HEK293 (cell line): ENCODE results near the gene B4GALT6.

ENCODE experiments used
- YY1 ChIP-seq: fragments of 450-650 bp; formaldehyde crosslinking; IDR thresholded peaks from 2 replicates; pipeline ENCODE4 v1.5.1; 2018; ENCODE audit warnings: missing biosample characterization, missing genetic modification characterization
- ZNF292 ChIP-seq: fragments of 450-650 bp; formaldehyde crosslinking; IDR thresholded peaks from 2 replicates; pipeline ENCODE4 v1.5.1; 2016; ENCODE audit warnings: low read depth, missing biosample characterization, missing genetic modification characterization, borderline replicate concordance
- TF ChIP-seq, protein P1 (sequence below): fragments of 450-650 bp; formaldehyde crosslinking; IDR thresholded peaks from 2 replicates; pipeline ENCODE4 v1.5.1; 2016; ENCODE audit warnings: missing biosample characterization, missing genetic modification characterization
- TF ChIP-seq, protein P2 (sequence below): fragments of 450-650 bp; formaldehyde crosslinking; IDR thresholded peaks from 2 replicates; pipeline ENCODE4 v1.5.1; 2016; ENCODE audit warnings: missing biosample characterization, missing genetic modification characterization

DNA sequence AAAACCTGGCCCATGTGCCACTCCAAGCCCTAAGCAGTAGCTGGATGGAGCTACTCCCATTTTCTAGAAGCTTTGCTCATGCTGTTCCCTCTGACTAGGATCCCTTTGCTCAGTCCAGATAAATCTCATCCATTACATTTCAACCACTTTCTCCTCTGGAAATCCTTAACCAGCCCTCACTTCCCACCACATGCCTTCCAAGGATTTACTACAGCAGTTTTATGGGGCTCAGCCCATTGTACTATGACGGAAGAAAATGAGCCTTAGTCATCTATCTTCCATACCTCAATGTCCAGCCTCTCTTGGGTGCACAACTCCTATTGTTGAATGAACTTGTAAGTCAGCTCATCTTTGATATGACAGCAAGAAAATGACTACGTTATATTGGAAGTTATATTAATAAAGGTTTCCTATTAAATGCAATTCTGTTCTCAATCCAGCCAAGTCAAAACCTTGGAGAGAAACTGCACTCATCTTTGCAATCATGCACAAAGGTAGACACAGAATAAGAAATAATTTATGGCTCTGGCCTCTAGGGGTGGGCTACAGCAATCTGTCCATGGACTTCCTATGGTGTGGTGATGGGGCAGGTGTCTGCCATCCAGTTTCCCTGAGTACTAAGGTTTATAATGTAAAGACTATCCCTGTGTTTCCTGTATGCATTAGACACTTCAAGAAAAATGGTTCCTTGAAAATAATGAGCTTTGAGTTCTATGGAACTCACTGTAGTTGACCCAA, 3.4 kb downstream of the B4GALT6 start:
- TF ChIP-seq, protein P1, sequence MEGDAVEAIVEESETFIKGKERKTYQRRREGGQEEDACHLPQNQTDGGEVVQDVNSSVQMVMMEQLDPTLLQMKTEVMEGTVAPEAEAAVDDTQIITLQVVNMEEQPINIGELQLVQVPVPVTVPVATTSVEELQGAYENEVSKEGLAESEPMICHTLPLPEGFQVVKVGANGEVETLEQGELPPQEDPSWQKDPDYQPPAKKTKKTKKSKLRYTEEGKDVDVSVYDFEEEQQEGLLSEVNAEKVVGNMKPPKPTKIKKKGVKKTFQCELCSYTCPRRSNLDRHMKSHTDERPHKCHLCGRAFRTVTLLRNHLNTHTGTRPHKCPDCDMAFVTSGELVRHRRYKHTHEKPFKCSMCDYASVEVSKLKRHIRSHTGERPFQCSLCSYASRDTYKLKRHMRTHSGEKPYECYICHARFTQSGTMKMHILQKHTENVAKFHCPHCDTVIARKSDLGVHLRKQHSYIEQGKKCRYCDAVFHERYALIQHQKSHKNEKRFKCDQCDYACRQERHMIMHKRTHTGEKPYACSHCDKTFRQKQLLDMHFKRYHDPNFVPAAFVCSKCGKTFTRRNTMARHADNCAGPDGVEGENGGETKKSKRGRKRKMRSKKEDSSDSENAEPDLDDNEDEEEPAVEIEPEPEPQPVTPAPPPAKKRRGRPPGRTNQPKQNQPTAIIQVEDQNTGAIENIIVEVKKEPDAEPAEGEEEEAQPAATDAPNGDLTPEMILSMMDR (tag by site-specific recombination) = 0 out of 2 replicates have a peak, but pooled peaks have one; percentile 11
- TF ChIP-seq YY1 (tag by site-specific recombination) (no peak), ZNF292 (tag by site-specific recombination) (no peak)
- TF ChIP-seq, protein P2, sequence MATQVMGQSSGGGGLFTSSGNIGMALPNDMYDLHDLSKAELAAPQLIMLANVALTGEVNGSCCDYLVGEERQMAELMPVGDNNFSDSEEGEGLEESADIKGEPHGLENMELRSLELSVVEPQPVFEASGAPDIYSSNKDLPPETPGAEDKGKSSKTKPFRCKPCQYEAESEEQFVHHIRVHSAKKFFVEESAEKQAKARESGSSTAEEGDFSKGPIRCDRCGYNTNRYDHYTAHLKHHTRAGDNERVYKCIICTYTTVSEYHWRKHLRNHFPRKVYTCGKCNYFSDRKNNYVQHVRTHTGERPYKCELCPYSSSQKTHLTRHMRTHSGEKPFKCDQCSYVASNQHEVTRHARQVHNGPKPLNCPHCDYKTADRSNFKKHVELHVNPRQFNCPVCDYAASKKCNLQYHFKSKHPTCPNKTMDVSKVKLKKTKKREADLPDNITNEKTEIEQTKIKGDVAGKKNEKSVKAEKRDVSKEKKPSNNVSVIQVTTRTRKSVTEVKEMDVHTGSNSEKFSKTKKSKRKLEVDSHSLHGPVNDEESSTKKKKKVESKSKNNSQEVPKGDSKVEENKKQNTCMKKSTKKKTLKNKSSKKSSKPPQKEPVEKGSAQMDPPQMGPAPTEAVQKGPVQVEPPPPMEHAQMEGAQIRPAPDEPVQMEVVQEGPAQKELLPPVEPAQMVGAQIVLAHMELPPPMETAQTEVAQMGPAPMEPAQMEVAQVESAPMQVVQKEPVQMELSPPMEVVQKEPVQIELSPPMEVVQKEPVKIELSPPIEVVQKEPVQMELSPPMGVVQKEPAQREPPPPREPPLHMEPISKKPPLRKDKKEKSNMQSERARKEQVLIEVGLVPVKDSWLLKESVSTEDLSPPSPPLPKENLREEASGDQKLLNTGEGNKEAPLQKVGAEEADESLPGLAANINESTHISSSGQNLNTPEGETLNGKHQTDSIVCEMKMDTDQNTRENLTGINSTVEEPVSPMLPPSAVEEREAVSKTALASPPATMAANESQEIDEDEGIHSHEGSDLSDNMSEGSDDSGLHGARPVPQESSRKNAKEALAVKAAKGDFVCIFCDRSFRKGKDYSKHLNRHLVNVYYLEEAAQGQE (tag by site-specific recombination) = no peak
